ENCODE measurements around the gene FKBP7. TPM values are rescaled to one million over a fixed set of nuclear protein-coding genes. Genes with fewer than 3 reads are reported as not detected.

Gene FKBP7
- total and polyA plus RNA-seq, 2 of the 13 experiments (the other 11 are each of a cell fraction or from before 2014, with no cell fraction given): 12.4 to 14.8 TPM

GRCh38 chr2:178479758-178480226 is 1.4 kb upstream of the FKBP7 start (continued):
- TF ChIP-seq, protein P1, sequence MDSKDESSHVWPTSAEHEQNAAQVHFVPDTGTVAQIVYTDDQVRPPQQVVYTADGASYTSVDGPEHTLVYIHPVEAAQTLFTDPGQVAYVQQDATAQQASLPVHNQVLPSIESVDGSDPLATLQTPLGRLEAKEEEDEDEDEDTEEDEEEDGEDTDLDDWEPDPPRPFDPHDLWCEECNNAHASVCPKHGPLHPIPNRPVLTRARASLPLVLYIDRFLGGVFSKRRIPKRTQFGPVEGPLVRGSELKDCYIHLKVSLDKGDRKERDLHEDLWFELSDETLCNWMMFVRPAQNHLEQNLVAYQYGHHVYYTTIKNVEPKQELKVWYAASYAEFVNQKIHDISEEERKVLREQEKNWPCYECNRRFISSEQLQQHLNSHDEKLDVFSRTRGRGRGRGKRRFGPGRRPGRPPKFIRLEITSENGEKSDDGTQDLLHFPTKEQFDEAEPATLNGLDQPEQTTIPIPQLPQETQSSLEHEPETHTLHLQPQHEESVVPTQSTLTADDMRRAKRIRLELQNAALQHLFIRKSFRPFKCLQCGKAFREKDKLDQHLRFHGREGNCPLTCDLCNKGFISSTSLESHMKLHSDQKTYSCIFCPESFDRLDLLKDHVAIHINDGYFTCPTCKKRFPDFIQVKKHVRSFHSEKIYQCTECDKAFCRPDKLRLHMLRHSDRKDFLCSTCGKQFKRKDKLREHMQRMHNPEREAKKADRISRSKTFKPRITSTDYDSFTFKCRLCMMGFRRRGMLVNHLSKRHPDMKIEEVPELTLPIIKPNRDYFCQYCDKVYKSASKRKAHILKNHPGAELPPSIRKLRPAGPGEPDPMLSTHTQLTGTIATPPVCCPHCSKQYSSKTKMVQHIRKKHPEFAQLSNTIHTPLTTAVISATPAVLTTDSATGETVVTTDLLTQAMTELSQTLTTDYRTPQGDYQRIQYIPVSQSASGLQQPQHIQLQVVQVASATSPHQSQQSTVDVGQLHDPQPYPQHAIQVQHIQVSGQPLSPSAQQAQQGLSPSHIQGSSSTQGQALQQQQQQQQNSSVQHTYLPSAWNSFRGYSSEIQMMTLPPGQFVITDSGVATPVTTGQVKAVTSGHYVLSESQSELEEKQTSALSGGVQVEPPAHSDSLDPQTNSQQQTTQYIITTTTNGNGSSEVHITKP (CRISPR knock-in tag; IDR thresholded peaks at IDR 0.05; ENCODE audit: low read depth): peak; percentile 21; the same call in 1 of the 2 replicates
- no peak for TF ChIP-seq MIXL1 (CRISPR knock-in tag; IDR thresholded peaks at IDR 0.05)
- TF ChIP-seq NFIB (CRISPR knock-in tag; IDR thresholded peaks at IDR 0.05; ENCODE audit: borderline replicate concordance): no peak
- TF ChIP-seq ZNF180 (CRISPR knock-in tag; IDR thresholded peaks at IDR 0.05; ENCODE audit: borderline replicate concordance, low read depth): no peak
- no peak for TF ChIP-seq ZNF382 (CRISPR knock-in tag; IDR thresholded peaks at IDR 0.05; ENCODE audit: borderline replicate concordance)
- TF ChIP-seq, protein P2, sequence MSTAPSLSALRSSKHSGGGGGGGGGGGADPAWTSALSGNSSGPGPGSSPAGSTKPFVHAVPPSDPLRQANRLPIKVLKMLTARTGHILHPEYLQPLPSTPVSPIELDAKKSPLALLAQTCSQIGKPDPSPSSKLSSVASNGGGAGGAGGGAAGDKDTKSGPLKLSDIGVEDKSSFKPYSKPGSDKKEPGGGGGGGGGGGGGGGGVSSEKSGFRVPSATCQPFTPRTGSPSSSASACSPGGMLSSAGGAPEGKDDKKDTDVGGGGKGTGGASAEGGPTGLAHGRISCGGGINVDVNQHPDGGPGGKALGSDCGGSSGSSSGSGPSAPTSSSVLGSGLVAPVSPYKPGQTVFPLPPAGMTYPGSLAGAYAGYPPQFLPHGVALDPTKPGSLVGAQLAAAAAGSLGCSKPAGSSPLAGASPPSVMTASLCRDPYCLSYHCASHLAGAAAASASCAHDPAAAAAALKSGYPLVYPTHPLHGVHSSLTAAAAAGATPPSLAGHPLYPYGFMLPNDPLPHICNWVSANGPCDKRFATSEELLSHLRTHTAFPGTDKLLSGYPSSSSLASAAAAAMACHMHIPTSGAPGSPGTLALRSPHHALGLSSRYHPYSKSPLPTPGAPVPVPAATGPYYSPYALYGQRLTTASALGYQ (CRISPR knock-in tag; IDR thresholded peaks at IDR 0.05): no peak
- TF ChIP-seq ZNF446 (CRISPR knock-in tag; IDR thresholded peaks at IDR 0.05): no peak
- TF ChIP-seq, protein P3, sequence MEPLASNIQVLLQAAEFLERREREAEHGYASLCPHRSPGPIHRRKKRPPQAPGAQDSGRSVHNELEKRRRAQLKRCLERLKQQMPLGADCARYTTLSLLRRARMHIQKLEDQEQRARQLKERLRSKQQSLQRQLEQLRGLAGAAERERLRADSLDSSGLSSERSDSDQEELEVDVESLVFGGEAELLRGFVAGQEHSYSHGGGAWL (CRISPR knock-in tag; IDR thresholded peaks at IDR 0.05): no peak
- TF ChIP-seq ZNF12 (CRISPR knock-in tag; IDR thresholded peaks at IDR 0.05): no peak
- no peak for TF ChIP-seq ZNF136 (CRISPR knock-in tag; IDR thresholded peaks at IDR 0.05; ENCODE audit: low read depth)
- TF ChIP-seq ZNF430 (CRISPR knock-in tag; IDR thresholded peaks at IDR 0.05): no peak
- TF ChIP-seq MBNL3 (CRISPR knock-in tag; conservative IDR thresholded peaks at IDR 0.05): no peak
- no peak for TF ChIP-seq YEATS4 (CRISPR knock-in tag; IDR thresholded peaks at IDR 0.05; ENCODE audit: borderline replicate concordance)
- TF ChIP-seq NCOA5 (CRISPR knock-in tag; IDR thresholded peaks at IDR 0.05): no peak
- TF ChIP-seq, protein P4, sequence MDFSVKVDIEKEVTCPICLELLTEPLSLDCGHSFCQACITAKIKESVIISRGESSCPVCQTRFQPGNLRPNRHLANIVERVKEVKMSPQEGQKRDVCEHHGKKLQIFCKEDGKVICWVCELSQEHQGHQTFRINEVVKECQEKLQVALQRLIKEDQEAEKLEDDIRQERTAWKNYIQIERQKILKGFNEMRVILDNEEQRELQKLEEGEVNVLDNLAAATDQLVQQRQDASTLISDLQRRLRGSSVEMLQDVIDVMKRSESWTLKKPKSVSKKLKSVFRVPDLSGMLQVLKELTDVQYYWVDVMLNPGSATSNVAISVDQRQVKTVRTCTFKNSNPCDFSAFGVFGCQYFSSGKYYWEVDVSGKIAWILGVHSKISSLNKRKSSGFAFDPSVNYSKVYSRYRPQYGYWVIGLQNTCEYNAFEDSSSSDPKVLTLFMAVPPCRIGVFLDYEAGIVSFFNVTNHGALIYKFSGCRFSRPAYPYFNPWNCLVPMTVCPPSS (IDR thresholded peaks at IDR 0.05): no peak
- no peak for TF ChIP-seq DNMT1 (CRISPR knock-in tag; IDR thresholded peaks at IDR 0.05)
- no peak for TF ChIP-seq SKIL (CRISPR knock-in tag; IDR thresholded peaks at IDR 0.05; ENCODE audit: borderline replicate concordance)
- no peak for TF ChIP-seq ZSCAN31 (CRISPR knock-in tag; IDR thresholded peaks at IDR 0.05; ENCODE audit: low read depth)
- TF ChIP-seq ZFYVE20 (CRISPR knock-in tag; IDR thresholded peaks at IDR 0.05; ENCODE audit: borderline replicate concordance, low read depth): no peak
- TF ChIP-seq ISX (CRISPR knock-in tag; conservative IDR thresholded peaks at IDR 0.05): no peak
- no peak for TF ChIP-seq HOXA7 (CRISPR knock-in tag; IDR thresholded peaks at IDR 0.05)
- no peak for TF ChIP-seq FOXK2 (IDR thresholded peaks at IDR 0.05)
- TF ChIP-seq ZZZ3 (CRISPR knock-in tag; IDR thresholded peaks at IDR 0.05; ENCODE audit: borderline replicate concordance): no peak
